ENCODE data around the gene AADACL3.
A peak's percentile ranks its signal among the peaks of the same experiment; 100 is the strongest.

Gene AADACL3

GRCh38 chr1:12745126-12745991, 29.4 kb downstream of the AADACL3 start:
- peaks cover 14% of the 10 kb centered on the region for H3K36me3 Mint-ChIP-seq
- H3K9me3 Mint-ChIP-seq: peaks cover 18% of the 10 kb centered on the region
- H3K4me1 Mint-ChIP-seq: no peaks in the 10 kb centered on the region
- H3K27me3 Mint-ChIP-seq: peaks cover 41% of the 10 kb centered on the region
- no peak overlapping the region for H3K4me3 Mint-ChIP-seq
- no peak overlapping the region for H3K27ac Mint-ChIP-seq

DNA sequence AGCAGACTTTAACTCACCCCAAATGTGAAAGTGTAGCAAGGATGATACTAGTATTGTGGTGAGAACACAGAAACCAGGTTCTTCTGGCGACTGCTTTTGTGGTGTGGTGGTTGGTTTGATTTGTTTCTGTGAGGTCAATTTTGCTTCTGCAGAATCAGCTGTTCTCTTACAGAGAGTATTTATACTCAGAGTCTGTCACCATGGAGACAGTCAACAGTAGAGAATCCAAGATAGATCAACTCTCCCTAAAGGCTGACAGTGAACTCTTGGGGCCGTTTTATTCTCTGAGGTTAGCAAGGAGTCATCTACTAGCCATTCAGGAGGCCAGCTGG, 30.0 kb downstream of the AADACL3 start, which contains the start of gene CFAP107:
CFAP107 (plus strand) TSS at position 209 of the 332 bp plus-strand sequence. CDS start 231 bp downstream, outside the sequence.
- H3K27me3 Mint-ChIP-seq: peaks cover 45% of the 10 kb centered on the region
- no peak within 1 kb of the TSS for H3K4me3 Mint-ChIP-seq
- H3K9me3 Mint-ChIP-seq: peaks cover 21% of the 10 kb centered on the region
- no peak within 1 kb of the TSS for H3K27ac Mint-ChIP-seq
- no peaks in the 10 kb centered on the region for H3K4me1 Mint-ChIP-seq
- H3K36me3 Mint-ChIP-seq: peaks cover 14% of the 10 kb centered on the region

- Mint-ChIP-seq H3K4me1 (no peaks in the 10 kb centered on the region), H3K27ac (no peak overlapping the region), H3K27me3 (peaks cover 41% of the 10 kb centered on the region), H3K4me3 (peak overlapping the region; percentile 6), H3K9me3 (peaks cover 21% of the 10 kb centered on the region), H3K36me3 (peaks cover 14% of the 10 kb centered on the region)
Observed at GRCh38 chr1:12748778-12749355, 33.0 kb downstream of the AADACL3 start.

- no peak overlapping the region for H3K27ac Mint-ChIP-seq
- H3K4me1 Mint-ChIP-seq: no peaks in the 10 kb centered on the region
- H3K9me3 Mint-ChIP-seq: peaks cover 8% of the 10 kb centered on the region
- H3K4me3 Mint-ChIP-seq: no peak overlapping the region
- H3K36me3 Mint-ChIP-seq: peaks cover 2% of the 10 kb centered on the region
- H3K27me3 Mint-ChIP-seq: peaks cover 23% of the 10 kb centered on the region
Observed at GRCh38 chr1:12754738-12755137, 38.8 kb downstream of the AADACL3 start.

- H3K27me3 Mint-ChIP-seq: peaks cover 18% of the 10 kb centered on the region
- no peaks in the 10 kb centered on the region for H3K4me1 Mint-ChIP-seq
- H3K27ac Mint-ChIP-seq: peak overlapping the region; percentile 18
- H3K36me3 Mint-ChIP-seq: no peaks in the 10 kb centered on the region
- H3K4me3 Mint-ChIP-seq: no peak overlapping the region
- no peaks in the 10 kb centered on the region for H3K9me3 Mint-ChIP-seq
Observed at GRCh38 chr1:12756273-12756672, 40.4 kb downstream of the AADACL3 start.

DNA sequence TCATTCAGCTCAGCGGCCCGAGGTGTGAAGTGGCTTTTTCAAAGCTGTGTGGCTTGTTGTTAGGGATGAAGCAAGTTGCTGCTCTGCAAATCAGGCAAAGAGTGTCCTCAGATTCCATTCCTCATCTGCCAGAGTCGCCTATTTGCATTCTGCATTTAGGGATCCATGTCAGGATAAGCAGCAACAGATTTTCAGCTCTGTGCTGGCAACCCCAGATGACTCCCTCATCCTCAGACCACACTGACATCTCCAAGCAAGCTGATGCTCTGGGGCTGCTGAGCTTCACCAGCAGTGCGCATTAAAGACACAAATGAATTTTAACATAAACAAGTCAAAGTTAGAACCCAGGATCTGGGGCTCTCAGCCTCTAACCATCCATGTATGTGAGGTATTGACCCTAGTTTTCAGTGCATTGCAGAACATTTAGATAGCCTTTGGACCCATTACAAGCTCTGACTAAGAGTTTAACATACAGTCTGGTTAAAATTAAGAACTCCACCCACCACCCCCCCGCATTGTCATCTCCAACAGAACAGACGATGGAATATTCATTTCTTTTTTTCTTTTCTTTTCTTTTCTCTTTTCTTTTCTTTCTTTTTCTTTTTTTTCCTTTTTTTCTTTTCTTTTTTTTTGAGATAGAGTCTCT, 41.0 kb downstream of the AADACL3 start:
- Mint-ChIP-seq H3K4me1 (no peaks in the 10 kb centered on the region), H3K27ac (no peak overlapping the region), H3K27me3 (peaks cover 18% of the 10 kb centered on the region), H3K4me3 (no peak overlapping the region), H3K36me3 (no peaks in the 10 kb centered on the region), H3K9me3 (no peaks in the 10 kb centered on the region)

DNA sequence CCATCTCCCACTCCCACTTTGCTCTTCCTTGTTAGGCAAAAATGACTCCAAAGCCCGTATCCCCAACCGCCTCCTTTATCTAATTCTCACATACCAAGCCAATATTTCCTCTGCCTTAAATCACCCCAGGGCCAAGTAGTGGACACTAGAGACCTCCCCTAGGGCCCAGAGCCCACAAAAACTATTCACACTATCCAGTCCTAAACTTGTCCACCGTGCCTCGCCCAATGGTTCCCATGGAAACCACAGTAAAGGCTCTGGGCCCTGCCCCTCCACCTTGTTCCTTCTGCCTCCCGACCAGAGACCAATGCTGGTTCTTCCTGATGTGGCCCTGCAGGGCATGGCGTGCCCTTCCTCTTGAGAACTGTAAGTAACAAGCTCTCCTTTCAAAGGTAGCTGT, 41.9 kb downstream of the AADACL3 start:
- Mint-ChIP-seq H3K9me3 (no peaks in the 10 kb centered on the region), H3K27me3 (peaks cover 18% of the 10 kb centered on the region), H3K4me1 (no peaks in the 10 kb centered on the region), H3K36me3 (no peaks in the 10 kb centered on the region), H3K27ac (no peak overlapping the region), H3K4me3 (no peak overlapping the region)

DNA sequence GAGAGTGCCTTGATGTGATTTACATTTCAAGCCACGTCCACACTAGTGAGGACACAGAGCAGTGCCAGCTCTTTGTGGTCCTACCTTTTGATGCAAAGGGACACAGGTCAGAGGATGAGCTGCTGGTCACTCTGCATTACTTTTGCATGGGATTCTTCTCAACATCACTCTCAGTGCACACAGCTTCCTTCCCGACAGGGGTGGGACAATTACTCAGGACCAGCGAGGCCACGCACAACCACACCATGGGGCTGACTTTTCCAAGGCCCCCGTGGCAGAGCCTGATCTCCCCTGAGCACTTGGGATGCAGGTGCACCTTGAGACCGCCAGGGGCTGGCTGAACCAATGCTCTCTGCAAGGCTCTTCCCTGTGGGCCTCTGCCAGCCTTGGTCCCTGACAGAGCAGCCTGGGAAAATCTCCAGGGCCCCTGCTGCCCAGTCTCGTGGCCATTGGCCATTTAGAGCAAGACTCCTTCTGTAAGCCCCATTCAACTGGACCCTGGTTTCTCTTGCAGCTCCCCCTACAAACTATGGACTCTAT, 44.4 kb downstream of the AADACL3 start:
- Mint-ChIP-seq H3K4me1 (no peaks in the 10 kb centered on the region), H3K9me3 (no peaks in the 10 kb centered on the region), H3K4me3 (no peak overlapping the region), H3K27me3 (peaks cover 18% of the 10 kb centered on the region), H3K27ac (no peak overlapping the region), H3K36me3 (no peaks in the 10 kb centered on the region)

- Mint-ChIP-seq H3K27me3 (peaks cover 16% of the 10 kb centered on the region), H3K9me3 (no peaks in the 10 kb centered on the region), H3K4me3 (no peak overlapping the region), H3K36me3 (no peaks in the 10 kb centered on the region), H3K27ac (no peak overlapping the region), H3K4me1 (no peaks in the 10 kb centered on the region)
Observed at GRCh38 chr1:12761781-12762180, 45.9 kb downstream of the AADACL3 start.

DNA sequence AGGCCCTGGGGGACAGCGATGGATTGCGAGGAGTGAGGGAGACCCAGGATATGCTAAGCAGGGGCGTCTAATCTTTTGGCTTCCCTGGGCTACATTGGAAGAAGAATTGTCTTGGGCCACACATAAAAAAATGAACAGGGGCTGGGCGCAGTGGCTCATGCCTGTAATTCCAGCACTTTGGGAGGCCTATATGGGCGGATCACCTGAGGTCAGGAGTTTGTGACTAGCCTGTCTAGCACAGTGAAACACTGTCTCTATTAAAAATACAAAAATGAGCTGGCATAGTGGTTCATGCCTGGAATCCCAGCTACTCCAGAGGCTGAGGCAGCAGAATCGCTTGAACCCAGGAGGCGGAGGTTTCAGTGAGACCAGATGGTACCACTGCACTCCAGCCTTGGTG, 46.9 kb downstream of the AADACL3 start:
- no peak overlapping the region for H3K27ac Mint-ChIP-seq
- no peak overlapping the region for H3K4me3 Mint-ChIP-seq
- no peaks in the 10 kb centered on the region for H3K36me3 Mint-ChIP-seq
- peaks cover 17% of the 10 kb centered on the region for H3K27me3 Mint-ChIP-seq
- no peaks in the 10 kb centered on the region for H3K9me3 Mint-ChIP-seq
- no peaks in the 10 kb centered on the region for H3K4me1 Mint-ChIP-seq

DNA sequence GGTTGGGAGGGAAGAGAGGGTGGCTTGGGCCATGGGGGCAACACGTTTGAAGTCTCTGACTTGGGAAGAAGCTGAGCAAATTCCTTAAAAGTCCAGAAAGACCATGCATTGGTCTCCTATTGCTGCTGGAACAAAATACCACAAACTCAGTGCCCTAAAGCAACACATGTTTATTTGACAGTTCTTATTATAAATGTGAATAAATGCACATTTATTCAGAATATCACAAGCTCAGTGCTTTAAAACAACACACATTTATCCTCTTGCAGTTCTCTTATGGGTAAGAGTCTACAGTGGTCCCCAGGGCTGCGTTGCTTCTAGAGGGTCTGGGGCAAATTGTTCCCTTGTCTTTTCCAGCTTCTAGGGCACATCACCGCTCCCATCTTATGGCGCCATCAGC, 47.6 kb downstream of the AADACL3 start:
- Mint-ChIP-seq H3K4me3 (no peak overlapping the region), H3K27me3 (peaks cover 13% of the 10 kb centered on the region), H3K4me1 (no peaks in the 10 kb centered on the region), H3K36me3 (no peaks in the 10 kb centered on the region), H3K27ac (no peak overlapping the region), H3K9me3 (no peaks in the 10 kb centered on the region)

- peaks cover 12% of the 10 kb centered on the region for H3K27me3 Mint-ChIP-seq
- no peak overlapping the region for H3K4me3 Mint-ChIP-seq
- H3K9me3 Mint-ChIP-seq: no peaks in the 10 kb centered on the region
- H3K27ac Mint-ChIP-seq: no peak overlapping the region
- no peaks in the 10 kb centered on the region for H3K4me1 Mint-ChIP-seq
- no peaks in the 10 kb centered on the region for H3K36me3 Mint-ChIP-seq
Observed at GRCh38 chr1:12764016-12764415, 48.1 kb downstream of the AADACL3 start.

GRCh38 chr1:12769031-12769430, 53.1 kb downstream of the AADACL3 start:
- Mint-ChIP-seq H3K27ac (no peak overlapping the region), H3K4me3 (no peak overlapping the region), H3K4me1 (no peaks in the 10 kb centered on the region), H3K36me3 (no peaks in the 10 kb centered on the region), H3K27me3 (peaks cover 19% of the 10 kb centered on the region), H3K9me3 (no peaks in the 10 kb centered on the region)

DNA sequence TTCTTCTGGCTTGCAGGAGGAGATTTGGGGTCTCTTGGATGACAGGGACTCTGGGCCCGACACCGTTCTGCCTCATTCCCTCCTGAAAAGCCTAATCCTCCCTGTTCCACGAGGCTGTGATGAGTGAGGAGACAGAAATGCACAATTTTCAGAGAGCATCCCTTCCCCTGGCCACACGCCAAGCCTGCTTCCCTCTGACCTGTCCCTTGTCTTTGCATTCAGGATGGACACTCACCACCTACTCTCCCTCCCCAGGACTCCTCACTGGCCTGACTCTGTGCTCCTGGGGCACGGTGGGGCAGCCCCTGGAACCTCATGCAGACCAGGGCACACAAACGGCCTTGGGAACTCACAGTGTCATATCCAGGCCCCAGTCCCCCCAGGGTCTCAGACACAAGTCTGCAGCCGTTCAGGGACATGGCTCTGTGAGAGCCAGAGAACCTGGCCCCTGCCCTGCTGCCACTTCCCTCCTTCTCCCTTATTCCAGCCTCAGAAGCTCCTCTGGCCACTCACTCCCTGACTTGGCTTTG, 54.1 kb downstream of the AADACL3 start:
- Mint-ChIP-seq H3K27ac (no peak overlapping the region), H3K9me3 (no peaks in the 10 kb centered on the region), H3K4me3 (no peak overlapping the region), H3K36me3 (no peaks in the 10 kb centered on the region), H3K4me1 (no peaks in the 10 kb centered on the region), H3K27me3 (peaks cover 19% of the 10 kb centered on the region)

- H3K9me3 Mint-ChIP-seq: no peaks in the 10 kb centered on the region
- H3K27me3 Mint-ChIP-seq: peaks cover 19% of the 10 kb centered on the region
- H3K4me3 Mint-ChIP-seq: no peak overlapping the region
- no peak overlapping the region for H3K27ac Mint-ChIP-seq
- no peaks in the 10 kb centered on the region for H3K36me3 Mint-ChIP-seq
- no peaks in the 10 kb centered on the region for H3K4me1 Mint-ChIP-seq
Observed at GRCh38 chr1:12770620-12771019, 54.7 kb downstream of the AADACL3 start.

DNA sequence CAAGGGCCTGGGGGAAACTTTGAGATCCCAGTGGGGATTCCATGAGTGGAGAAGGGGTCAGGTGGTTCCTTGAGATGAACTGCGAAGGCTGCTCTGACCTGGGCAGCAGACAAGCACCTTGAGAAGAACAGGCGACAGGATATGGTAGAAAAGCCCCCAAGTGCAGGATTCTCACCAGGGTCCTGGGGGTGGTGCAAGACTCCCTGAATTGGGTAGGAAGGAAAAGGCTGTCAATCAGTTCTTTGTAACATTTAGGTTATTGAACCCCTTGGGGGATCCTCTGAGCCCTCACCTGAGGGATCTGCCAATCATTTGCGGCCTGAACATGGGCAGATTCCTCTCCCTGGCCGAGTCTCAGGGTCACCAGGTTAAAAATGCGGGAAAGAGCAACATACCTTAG, 55.3 kb downstream of the AADACL3 start:
- Mint-ChIP-seq H3K27me3 (peaks cover 19% of the 10 kb centered on the region), H3K4me3 (no peak overlapping the region), H3K36me3 (no peaks in the 10 kb centered on the region), H3K9me3 (no peaks in the 10 kb centered on the region), H3K27ac (no peak overlapping the region), H3K4me1 (no peaks in the 10 kb centered on the region)
